Measurements from ENCODE around the gene MARCHF5.
"Not testable (repeated sequence)": the region's sequence is repeated elsewhere in the genome, so short reads cannot be mapped to it uniquely, and the experiment has no call there.

The MARCHF5 gene

DNA sequence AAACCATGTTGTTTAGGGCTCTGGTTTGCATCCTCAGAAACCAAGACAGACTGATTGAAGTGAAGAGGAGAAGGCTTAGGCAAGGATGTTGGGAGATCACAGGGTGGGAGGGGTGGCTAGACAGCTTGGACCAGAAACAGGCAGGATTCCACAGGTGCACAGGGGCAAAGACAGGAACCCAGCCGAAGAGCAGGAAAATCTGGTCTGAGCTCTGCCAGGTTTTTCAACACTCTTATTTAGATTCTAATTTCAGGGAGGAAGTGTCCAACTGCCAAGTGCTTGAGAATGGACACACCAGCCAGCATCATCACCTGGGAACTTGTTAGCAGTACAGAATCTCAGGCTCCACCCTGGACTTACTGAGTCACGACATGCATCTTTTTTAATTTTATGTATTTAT lies 93.8 kb downstream of the MARCHF5 start:
- Histone ChIP-seq H3K36me3 (no peaks in the 10 kb centered on the region), H3K27me3 (no peaks in the 10 kb centered on the region), H3K4me2 (no peak overlapping the region), H3K4me1 (no peaks in the 10 kb centered on the region), H3K27ac (no peak overlapping the region), H4K20me1 (no peaks in the 10 kb centered on the region), H3K9ac (no peak overlapping the region), H3K4me3 (no peak overlapping the region), H3K9me3 (no peaks in the 10 kb centered on the region)
- TF ChIP-seq Cebpa-rat (IDR thresholded peaks at IDR 0.05): no peak

DNA sequence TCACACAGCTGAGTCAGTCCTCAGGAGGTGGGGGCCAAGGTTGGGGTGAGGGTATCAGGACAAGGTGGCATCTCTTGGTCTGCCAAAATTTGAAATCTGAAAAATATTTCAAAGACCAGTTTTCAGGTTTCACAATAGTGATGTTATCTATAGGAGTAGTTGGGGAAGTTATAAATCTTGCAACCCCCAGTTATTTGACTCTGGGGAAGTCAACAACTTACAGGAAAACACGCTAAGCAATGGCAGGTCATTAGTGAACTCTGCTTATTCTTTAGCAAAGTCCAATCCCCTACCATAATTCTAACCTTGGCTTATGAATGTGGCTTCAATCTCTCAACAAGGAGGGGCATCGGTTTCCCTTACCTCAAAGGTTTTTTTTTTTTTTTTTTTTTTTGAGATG lies 94.9 kb downstream of the MARCHF5 start:
- no peak overlapping the region for H3K9ac ChIP-seq
- H3K9me3 ChIP-seq: no peaks in the 10 kb centered on the region
- no peak overlapping the region for H3K4me2 ChIP-seq
- H3K27me3 ChIP-seq: no peaks in the 10 kb centered on the region
- H3K4me3 ChIP-seq: no peak overlapping the region
- no peak overlapping the region for H3K27ac ChIP-seq
- H3K4me1 ChIP-seq: no peaks in the 10 kb centered on the region
- TF ChIP-seq Cebpa-rat (IDR thresholded peaks at IDR 0.05): no peak
- no peaks in the 10 kb centered on the region for H3K36me3 ChIP-seq
- H4K20me1 ChIP-seq: no peaks in the 10 kb centered on the region

DNA sequence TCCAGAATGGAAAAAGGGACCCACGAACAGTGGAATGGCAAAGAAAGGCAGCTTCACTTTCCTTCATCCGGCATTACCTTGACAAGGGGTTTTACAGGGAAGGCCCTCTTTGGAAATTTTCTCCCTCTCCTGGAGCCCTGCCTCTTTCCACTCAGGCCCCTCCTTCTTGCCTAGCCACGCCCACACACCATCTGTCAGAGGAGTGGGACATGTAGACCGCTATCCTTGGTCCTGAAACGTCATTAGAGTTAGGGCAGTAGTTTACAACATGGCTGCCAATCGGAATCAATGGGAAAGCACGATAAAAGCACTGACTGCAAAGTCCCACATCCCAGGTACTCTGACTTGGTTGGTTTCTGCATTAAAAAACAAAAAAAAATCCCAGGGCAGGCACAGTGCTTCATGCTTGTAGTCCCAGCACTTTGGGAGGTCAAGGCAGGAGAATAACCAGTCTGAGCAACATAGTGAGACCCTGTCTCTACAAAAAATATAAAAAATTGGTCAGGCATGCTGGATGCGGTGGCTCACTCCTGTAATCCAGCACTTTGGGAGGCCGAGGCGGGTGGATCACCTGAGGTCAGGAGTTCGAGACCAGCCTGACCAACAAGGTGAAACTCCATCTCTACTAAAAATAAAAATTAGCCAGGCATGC lies 96.4 kb downstream of the MARCHF5 start:
- H3K9me3 ChIP-seq: no peaks in the 10 kb centered on the region
- H3K27ac ChIP-seq: no peak overlapping the region
- TF ChIP-seq Cebpa-rat (IDR thresholded peaks at IDR 0.05): no peak
- no peaks in the 10 kb centered on the region for H3K27me3 ChIP-seq
- H3K4me3 ChIP-seq: no peak overlapping the region
- no peak overlapping the region for H3K9ac ChIP-seq
- H3K36me3 ChIP-seq: no peaks in the 10 kb centered on the region
- no peaks in the 10 kb centered on the region for H3K4me1 ChIP-seq
- H4K20me1 ChIP-seq: no peaks in the 10 kb centered on the region
- no peak overlapping the region for H3K4me2 ChIP-seq

DNA sequence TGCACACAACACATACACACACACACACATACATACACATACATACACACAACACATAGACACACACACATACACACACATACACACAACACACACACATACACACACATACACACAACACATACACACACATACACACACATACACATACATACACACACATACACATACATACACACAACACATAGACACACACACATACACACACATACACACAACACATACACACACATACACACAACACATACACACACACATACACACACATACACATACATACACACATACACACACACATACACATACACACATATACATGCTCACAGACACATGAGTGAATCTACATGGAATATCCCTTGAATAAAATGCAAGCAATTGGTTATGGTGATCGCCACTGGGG lies 102.2 kb downstream of the MARCHF5 start:
- H3K4me2 ChIP-seq, H4K20me1 ChIP-seq, H3K9me3 ChIP-seq, H3K27ac ChIP-seq, H3K27me3 ChIP-seq, H3K36me3 ChIP-seq, H3K4me3 ChIP-seq, H3K9ac ChIP-seq, H3K4me1 ChIP-seq: not testable (repeated sequence)

DNA sequence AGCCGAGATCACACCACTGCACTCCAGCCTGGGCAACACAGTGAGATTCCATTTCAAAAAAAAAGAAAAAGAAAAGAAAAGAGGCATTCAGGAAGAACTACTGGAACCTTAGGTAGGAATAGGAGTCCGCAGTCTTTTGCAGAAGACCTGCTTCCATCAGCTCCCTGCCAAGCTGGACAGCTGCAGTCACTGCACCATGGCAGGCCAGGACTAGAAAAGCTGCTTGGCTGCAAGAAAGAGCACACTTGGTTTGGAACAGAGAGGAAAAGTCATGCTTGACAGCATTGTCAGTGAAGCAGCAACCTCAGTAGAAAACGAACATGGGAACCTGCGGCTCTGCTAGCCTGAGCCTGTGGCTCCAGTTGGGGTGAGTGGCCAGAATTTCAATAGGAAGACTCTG lies 104.3 kb downstream of the MARCHF5 start:
- H3K36me3 ChIP-seq: no peaks in the 10 kb centered on the region
- no peak for TF ChIP-seq Cebpa-rat (IDR thresholded peaks at IDR 0.05)

DNA sequence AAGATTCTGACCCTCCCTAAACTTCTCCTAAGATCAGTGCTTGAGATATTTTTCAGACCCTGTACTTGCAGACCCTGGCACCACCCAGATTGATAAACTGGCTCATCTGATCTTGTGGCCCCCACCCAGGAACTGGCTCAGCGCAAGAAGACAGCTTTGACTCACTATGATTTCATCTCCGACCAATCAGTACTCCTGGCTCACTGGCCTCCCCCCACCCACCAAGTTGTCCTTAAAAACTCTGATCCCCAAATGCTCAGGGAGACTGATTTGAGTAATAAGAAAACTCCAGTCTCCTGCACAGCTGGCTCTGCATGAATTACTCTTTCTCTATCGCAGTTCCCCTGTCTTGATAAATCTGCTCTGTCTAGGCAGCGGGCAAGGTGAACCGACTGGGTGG lies 111.3 kb downstream of the MARCHF5 start:
- H3K4me1 ChIP-seq, H3K4me2 ChIP-seq, H3K27ac ChIP-seq, H3K9ac ChIP-seq, H4K20me1 ChIP-seq, H3K27me3 ChIP-seq, H3K36me3 ChIP-seq, H3K9me3 ChIP-seq, H3K4me3 ChIP-seq: not testable (repeated sequence)

More for the DNA sequence above, 104.3 kb downstream of the MARCHF5 start:
- no peaks in the 10 kb centered on the region for H3K27me3 ChIP-seq
- H3K27ac ChIP-seq: no peak overlapping the region
- no peak overlapping the region for H3K9ac ChIP-seq
- H3K4me3 ChIP-seq: no peak overlapping the region
- no peak overlapping the region for H3K4me2 ChIP-seq
- no peaks in the 10 kb centered on the region for H3K9me3 ChIP-seq
- H3K4me1 ChIP-seq: no peaks in the 10 kb centered on the region
- H4K20me1 ChIP-seq: no peaks in the 10 kb centered on the region
